ENCODE measurements around the gene WDR54.

- TF ChIP-seq CTCF (IDR thresholded peaks at IDR 0.05) (no peak), POLR2A (IDR thresholded peaks at IDR 0.05) (no peak)
Measured at GRCh38 chr2:74444498-74445318, 23.2 kb downstream of the WDR54 start.

All from prostate gland (tissue), 2 donors.